ENCODE measurements around the gene SEC24D.

SEC24D gene

DNA sequence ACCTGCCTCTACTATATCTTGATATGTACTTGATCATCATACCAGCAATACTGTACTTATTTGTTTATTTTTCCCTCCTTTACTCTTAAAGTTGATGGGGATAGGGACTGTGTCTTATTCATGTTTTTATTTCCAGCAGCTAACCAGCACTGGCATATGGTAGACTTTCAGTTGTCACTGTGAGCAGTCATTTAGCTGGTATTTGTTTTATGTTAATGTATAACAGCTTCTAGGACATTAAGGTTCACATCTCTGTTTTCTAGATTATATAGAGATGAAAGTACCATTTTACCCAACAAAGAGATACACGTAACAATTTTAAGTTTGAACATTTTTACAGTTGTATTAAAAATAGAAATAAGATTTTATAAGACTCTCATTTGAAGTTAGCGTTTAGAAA is 132.8 kb downstream of the SEC24D start:
- DNase-seq: no peak

- DNase-seq: peak; percentile 92
These were observed 150.8 kb downstream of the SEC24D start, which contains the start of gene METTL14 for GRCh38 chr4:118684873-118685811. METTL14 (plus strand) TSS chr4:118685392; CDS start chr4:118685535, 143 bp downstream.

GRCh38 chr4:118683513-118683912 is 152.4 kb downstream of the SEC24D start:
- DNase-seq: peak; percentile 3

DNA sequence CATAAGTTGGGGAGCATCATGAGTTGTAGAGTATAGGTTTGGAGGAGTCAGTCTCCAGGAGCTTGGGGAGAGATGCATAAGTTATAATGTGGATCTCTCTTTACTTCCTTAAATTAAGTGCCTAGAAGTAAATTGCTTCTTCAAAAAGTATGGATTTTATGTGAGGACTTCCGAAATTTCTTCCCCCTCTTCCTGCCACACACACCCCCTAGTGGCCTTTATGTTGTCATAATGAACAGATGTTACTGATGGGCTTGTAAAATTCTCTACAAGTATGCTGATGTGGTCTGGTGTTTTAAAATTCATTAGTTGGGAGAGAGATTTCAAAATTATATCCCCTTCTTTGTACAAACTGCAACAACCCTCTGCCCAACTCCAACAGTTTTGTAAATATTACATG is 153.0 kb downstream of the SEC24D start:
- no peak for DNase-seq

DNA sequence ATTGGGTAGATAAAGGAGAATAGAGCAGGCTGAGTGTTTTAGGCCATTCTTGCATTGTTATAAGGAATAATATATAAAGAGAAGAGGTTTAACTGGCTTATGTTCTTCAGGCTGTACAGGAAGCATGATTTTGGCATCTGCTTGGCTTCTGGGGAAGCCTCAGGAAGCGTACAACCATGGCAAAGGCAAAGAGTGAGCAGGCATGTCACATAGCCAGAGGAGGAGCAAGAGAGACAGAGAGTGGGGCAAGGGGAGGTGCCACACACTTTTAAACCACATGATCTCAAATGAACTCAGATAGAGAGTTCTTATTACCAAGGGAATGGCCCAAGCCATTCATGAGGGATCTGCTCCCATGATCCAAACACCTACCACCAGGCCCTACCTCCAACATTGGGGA is 155.1 kb downstream of the SEC24D start:
- no peak for DNase-seq

GRCh38 chr4:118676128-118676527 is 159.8 kb downstream of the SEC24D start:
- DNase-seq: no peak

All from activated CD4-positive, alpha-beta T cell treated with anti-CD3 and anti-CD28 coated beads, Interleukin-2, Interleukin-6, amounts not matched to agents 100 ng/mL and 50 ng/mL, durations not matched to agents 16 hours and 8 hours (primary cell).